UCSD-AML1 (cell line): ENCODE measurements around the gene LRRC9.

Source experiments
- DNase-seq: peaks from one replicate; lab custom pipeline; 2025; ENCODE audit not compliant: unreplicated experiment; lab: John Stamatoyannopoulos, UW

LRRC9 gene

GRCh38 chr14:60106339-60106738 is 186.4 kb downstream of the LRRC9 start:
- no peak for DNase-seq

DNA sequence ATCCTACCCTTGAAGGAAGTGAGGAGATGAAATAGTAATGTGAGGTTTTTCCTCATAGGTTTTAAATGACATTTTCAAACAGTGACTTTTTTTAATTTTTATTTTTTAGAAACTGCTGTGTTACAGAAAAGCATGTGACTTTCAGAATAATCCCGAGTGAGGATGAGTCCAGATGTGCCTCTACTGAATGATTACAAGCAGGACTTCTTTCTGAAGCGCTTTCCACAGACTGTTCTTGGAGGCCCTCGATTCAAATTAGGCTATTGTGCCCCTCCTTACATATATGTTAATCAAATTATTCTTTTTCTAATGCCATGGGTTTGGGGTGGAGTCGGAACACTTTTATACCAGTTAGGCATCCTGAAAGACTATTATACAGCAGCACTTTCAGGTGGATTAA is 187.5 kb downstream of the LRRC9 start:
- no peak for DNase-seq

- DNase-seq = no peak
Observed at GRCh38 chr14:60111732-60112131, 191.8 kb downstream of the LRRC9 start.
